SIG-M5 (cell line): ENCODE measurements around the gene ANKRD22.

Experiments
- DNase-seq: peaks from one replicate; lab custom pipeline; 2025; lab: John Stamatoyannopoulos, UW

ANKRD22 gene

DNA sequence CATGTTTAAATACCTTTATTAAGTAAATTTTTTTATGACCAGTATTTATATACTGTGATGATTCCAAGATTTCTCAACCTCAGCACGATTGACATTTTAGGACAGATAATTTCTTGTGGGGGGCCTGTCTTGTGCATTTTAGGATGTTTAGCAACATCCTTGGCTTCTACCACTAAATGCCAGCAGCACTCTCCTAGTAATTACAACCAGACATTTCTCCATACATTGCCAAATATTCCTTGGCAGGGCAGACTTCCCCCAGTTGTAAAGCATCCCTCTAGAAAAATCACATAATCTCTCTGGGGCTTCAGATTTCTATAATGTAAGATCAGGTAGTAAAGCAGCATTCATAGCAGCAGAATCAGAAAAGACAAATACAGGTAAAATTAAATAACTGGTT, 56.9 kb downstream of the ANKRD22 start:
- DNase-seq, result no peak

DNA sequence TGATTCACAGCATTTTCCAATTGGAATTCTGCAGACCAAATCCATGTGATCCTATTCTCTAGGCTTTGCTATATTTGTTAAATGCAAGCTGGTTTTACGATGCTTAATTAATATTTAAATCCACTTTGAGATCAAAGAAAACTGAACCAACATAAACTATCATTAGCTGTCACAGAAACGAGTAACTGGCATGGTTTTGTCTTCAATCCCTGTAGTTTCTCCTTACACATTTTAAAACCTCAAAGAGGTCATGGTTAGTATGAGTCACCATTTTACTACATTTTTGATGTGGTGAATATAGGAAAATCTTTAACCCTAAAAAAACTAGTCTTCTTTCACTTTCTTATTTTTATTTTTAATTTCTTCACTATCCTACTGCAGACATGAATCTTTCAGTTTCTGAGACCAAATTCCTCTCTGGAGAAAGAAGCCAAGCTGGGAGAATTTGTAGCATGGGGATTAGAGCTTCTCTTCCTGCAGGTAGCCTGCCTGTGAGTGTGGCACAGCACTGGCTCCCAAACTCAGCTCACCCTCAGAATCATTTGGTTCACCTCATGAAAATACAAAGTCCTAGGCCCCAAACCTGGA, 57.8 kb downstream of the ANKRD22 start:
- no peak for DNase-seq

DNA sequence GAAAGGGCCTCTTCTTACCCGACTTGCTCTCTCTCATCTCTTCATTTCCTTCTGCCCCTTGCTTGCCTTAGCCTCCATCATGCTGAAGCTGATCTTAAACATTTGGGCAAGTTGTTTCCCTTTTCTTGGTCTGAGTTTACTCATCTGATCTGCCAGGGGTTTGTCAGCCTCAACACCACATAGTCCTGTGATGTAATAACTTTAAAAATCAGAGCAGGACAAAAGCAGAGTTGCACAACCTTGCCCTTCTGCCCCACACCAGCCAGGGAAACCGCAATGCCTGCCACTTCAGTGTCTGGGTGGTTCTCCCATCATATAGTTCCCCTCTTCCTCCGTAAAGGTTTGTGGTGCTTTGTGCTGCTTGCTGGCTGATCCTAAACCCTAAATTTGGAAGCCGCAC, 59.0 kb downstream of the ANKRD22 start:
- DNase-seq, result no peak

DNA sequence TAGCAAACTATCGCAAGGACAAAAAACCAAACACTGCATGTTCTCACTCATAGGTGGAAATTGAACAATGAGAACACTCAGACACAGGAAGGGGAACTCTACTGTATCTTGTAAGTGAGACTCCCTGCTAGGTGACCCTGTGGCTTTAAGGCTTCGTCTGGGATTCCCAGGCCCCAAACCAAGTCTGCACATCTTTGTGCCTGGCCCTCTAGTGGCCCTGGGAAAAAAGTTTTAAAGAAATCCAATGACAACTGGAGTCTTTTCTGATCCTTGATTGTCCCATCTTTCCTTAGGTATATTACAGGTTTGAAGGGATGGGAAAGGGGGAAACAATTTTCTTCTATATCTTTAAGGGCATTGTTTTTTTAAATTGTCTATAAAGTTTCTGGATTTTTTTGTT, 59.7 kb downstream of the ANKRD22 start:
- no peak for DNase-seq

DNA sequence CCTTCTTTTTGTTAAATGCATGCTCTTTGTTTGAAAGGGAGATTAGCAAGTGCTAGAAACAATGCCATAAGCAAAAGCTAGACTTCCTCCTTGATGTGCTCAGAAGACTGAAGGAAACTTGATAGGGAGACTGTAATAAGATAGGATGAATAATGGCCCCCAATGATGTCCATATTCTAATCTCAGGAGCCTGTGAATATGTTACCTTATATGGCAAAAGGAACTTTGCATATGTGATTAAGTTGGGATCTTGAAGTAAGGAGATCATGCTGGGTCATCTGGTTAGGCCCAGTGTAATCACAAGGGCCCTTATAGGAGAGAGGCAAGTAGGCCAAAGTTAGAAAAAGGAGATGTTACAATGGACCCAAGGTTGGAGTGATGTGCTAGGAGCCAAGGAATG, 62.7 kb downstream of the ANKRD22 start:
- DNase-seq, result no peak

DNA sequence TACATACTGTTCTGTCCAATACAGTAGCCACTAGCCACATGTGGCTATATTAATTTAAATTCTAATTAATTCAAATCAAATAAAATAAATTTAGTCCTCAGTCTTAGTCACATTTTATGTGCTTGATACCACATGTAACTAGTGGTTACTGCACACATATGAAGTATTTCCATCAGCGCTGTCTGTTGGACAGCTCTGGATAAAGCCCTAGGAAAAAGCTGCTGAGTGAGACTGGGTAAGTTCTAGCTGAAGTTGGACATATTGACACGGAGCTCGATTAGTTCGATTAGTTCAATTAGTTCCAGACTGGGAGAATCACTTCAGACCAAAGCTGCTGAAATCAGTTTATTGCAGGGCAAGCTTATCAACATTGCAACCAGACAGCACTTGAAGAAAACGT, 64.2 kb downstream of the ANKRD22 start:
- DNase-seq, result no peak

DNA sequence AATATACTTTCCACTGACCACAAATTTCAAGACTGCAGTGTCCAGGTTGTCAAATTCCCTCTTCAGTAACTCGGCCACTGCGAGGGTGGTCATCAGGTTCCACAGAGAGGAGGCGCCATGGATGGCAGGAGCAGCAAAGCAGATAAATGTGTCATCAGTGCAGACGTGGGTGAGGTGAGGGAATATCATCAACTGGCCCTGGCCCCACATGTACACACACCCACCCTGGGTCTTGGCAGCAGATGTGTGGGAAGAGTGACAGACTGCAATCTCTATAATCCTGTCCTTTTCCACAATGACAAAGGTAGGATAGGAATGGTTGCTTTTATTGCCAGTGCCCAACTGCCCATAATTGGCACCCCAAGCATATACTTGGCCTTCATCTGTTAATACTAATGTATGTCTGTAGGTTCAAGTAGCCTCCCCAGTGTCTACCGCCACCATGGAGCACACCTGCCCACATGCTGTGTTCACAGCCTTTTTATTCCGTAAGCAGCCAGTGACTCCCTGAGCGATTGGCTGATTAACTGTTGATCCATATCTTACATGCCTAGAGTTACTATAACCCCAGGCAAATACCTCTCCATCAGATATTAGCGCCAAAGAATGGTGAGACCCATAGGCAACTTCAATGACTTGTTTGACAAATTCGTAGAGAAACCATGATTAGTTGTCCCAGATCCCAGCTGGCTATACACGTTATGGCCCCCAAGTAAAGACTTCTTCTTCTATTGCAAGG, 65.4 kb downstream of the ANKRD22 start:
- DNase-seq, result no peak

DNA sequence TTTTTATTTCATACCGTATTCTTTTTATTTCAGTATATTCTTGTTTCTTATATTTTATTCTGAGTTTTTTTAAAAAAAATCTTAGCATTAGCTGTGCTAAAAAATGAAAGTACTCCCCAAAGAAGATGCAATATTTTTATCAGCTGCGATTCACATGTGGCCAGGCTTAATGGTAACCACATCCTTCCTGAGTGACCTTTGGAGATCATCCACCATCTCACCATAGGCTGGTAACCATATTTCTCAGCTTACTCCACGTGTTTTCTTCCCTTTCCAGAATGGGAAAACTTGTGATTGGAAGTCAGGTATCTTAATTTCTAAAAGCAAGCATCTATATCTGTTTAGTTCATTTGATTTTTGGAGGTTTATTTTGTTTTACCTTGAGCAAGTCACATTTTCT, 67.9 kb downstream of the ANKRD22 start:
- DNase-seq, result no peak

DNA sequence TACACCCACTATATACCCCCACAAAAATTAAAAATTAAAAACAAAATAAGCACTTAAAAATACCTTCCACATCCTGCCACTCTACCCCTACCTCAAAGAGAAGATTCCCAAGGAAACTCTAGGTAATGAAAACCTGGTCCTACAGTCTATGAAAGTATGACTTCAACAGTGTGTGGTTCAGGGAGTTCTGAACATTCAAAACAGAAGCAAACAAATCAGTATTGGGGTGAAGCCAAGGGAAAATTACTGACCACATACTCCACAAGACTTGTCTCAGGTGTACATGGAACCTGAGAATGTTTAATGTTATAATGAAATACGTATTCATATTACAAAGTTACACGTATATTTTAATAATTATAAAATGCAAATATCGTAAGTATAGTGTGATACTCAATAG, 69.4 kb downstream of the ANKRD22 start:
- no peak for DNase-seq

DNA sequence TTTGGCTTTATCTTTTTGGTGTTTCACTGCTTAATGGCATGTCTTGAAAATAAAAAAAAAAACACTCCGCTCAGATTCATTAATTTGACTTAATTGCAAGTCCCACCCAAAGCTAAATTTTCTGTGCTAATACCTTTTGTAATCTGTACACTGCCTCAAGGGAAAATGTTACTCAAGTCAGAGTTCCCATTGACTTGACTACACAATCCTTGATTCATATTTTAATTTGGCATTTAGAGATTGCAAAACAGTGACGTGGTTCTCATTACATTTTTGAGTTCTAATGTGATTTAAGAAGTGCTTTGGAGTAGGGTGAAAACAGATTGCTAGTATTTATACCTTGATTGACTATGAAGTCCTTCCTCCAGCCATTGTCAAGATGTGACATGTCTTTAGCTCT, 70.4 kb downstream of the ANKRD22 start:
- DNase-seq, result no peak
